SK-N-SH treated with all-trans-retinoic acid at 6 μM for 48 hours (cell line): Measurements from ENCODE around the gene UHMK1.

Experiments
- ARNTL ChIP-seq: fragments of 450-650 bp; formaldehyde crosslinking; IDR thresholded peaks from 2 replicates; pipeline ENCODE4 v1.5.0; 2020; ENCODE audit warnings: low read depth, mild to moderate bottlenecking, moderate library complexity, borderline replicate concordance
- GLIS3 ChIP-seq: fragments of 250-450 bp; sonication (Bioruptor Pico); IDR thresholded peaks from 2 replicates; pipeline ENCODE4 v1.5.0; 2020; ENCODE audit warnings: mild to moderate bottlenecking, moderate library complexity
- OSR1 ChIP-seq: fragments of 250-450 bp; sonication (Bioruptor Pico); IDR thresholded peaks from 2 replicates; pipeline ENCODE4 v1.8.0; 2022; ENCODE audit warnings: moderate library complexity, mild to moderate bottlenecking, inconsistent platforms
- ZC3H10 ChIP-seq: fragments of 250-450 bp; sonication (Bioruptor Pico); IDR thresholded peaks from 2 replicates; pipeline ENCODE4 v1.5.1; 2021; ENCODE audit warnings: mild to moderate bottlenecking, moderate library complexity
- ZFP3 ChIP-seq: fragments of 250-450 bp; sonication (Bioruptor Pico); IDR thresholded peaks from 2 replicates; pipeline ENCODE4 v1.5.0; 2020; ENCODE audit warnings: mild to moderate bottlenecking, moderate library complexity

DNA sequence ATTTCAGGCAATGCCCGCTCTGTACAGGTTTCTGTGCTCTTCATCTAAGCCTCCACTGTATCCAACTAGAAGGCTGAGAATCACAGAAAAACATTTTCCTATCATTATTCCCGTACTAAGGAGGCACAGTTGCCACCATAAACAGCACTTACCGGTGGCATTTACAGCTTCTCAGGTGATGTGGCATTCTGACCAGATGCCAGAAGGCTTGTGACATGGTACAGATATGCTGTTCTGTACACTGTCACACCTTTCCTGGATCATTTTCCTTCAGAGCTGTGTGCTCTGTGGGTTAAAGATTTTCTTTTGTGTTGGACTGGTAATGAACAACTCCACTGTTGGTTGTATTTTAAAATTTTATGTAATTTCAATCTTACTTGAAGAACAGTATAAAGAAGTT lies 59.9 kb downstream of the UHMK1 start:
- TF ChIP-seq OSR1 (CRISPR knock-in tag) (no peak), ARNTL (no peak), ZC3H10 (CRISPR knock-in tag) (no peak), GLIS3 (CRISPR knock-in tag) (no peak), ZFP3 (CRISPR knock-in tag) (no peak)
